Stomach (tissue), 4 donors: Measurements from ENCODE around the gene DHX57.

Experiments used
- POLR2A ChIP-seq, 4 donors: fragments of 450-650 bp; IDR thresholded peaks; one replicate each; pipeline ENCODE4 v1.6.1; 2016; ENCODE audit warnings: antibody characterized with exemption in 4 of 4, control low read depth in 2 of 4, mild to moderate bottlenecking in 1 of 4, moderate library complexity in 1 of 4
- POLR2AphosphoS5 ChIP-seq, 3 donors: sonication (generic); formaldehyde crosslinking; IDR thresholded peaks; one replicate each; pipeline ENCODE4 v1.6.1; 2016; ENCODE audit warnings: antibody characterized with exemption in 3 of 3
- TF ChIP-seq, protein P1 (sequence below), 7 experiments: fragments of 450-650 bp in 4 of 7; fragments of 200-600 bp in 3 of 7; sonication (generic) in 3 of 7; IDR thresholded peaks; one replicate each; pipeline ENCODE4 v1.5.1; 2016 to 2019; ENCODE audit warnings: antibody characterized with exemption in 7 of 7, control low read depth in 2 of 7, mild to moderate bottlenecking in 1 of 7

DNA sequence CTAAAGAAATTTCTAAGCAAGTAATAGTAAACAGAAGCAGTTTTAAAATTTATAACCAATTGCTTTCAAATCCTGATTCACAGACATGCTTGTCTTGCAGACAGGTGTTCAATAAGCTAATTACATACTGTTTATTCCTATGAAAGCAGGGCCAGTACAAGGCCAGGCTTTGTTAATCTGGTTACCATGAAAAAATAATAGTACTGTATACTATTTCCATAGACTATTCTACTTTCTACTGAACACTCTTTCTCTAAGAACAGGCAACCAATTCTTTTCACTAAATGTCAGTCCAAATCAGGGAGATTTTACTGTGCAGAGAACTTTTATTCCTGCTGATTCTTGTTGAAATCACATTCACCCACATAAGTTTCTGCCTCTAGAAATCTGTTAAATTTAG is 121.7 kb downstream of the DHX57 start:
- TF ChIP-seq, protein P1, sequence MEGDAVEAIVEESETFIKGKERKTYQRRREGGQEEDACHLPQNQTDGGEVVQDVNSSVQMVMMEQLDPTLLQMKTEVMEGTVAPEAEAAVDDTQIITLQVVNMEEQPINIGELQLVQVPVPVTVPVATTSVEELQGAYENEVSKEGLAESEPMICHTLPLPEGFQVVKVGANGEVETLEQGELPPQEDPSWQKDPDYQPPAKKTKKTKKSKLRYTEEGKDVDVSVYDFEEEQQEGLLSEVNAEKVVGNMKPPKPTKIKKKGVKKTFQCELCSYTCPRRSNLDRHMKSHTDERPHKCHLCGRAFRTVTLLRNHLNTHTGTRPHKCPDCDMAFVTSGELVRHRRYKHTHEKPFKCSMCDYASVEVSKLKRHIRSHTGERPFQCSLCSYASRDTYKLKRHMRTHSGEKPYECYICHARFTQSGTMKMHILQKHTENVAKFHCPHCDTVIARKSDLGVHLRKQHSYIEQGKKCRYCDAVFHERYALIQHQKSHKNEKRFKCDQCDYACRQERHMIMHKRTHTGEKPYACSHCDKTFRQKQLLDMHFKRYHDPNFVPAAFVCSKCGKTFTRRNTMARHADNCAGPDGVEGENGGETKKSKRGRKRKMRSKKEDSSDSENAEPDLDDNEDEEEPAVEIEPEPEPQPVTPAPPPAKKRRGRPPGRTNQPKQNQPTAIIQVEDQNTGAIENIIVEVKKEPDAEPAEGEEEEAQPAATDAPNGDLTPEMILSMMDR (IDR thresholded peaks at IDR 0.05): no peak
- TF ChIP-seq POLR2A (IDR thresholded peaks at IDR 0.05) (no peak), POLR2AphosphoS5 (IDR thresholded peaks at IDR 0.05) (no peak)
